Astrocyte of the spinal cord (primary cell): ENCODE measurements around the gene GABRR2.
A peak's percentile ranks its signal among the peaks of the same experiment; 100 is the strongest.

Experiments
- DNase-seq: peaks from one replicate; pipeline ENCODE4 v3.0.0; 2011; ENCODE audit warnings: low read depth, low spot score
- H3K4me3 ChIP-seq: 2 replicates; pipeline ENCODE4 v1.5.1; 2011; ENCODE audit warnings: low read depth, mild to moderate bottlenecking, low read length, moderate library complexity
- in situ Hi-C: cut with HindIII; loops from 2 replicates; pipeline ENCODE4 v1.10.0; 2017; ENCODE audit warnings: low sequenced_read_pairs
- TF ChIP-seq, protein P1 (sequence below): IDR thresholded peaks from 2 replicates; pipeline ENCODE4 v1.5.1; 2012; ENCODE audit warnings: low read depth, mild to moderate bottlenecking, low read length, inconsistent platforms

The GABRR2 gene

DNA sequence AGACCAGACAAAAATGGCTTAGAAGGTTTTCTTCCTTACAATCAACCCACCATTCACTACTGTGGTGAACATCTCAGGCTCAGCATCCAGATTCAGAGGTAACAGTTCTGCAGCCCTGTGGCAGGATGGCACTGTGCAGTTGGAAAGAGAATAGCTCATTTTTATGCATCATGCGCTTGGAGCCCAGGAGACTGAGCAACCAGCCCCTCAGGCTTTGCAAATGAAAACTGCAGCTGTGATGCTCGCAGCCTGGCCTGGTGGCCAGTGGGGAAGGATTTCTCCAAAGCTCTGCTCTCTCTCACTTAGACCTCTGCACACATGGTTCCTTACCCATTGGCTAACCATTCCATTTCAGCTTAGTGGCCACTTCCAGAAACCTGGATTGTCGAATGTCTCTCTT, 45.8 kb downstream of the GABRR2 start:
- no peak for DNase-seq
- TF ChIP-seq, protein P1, sequence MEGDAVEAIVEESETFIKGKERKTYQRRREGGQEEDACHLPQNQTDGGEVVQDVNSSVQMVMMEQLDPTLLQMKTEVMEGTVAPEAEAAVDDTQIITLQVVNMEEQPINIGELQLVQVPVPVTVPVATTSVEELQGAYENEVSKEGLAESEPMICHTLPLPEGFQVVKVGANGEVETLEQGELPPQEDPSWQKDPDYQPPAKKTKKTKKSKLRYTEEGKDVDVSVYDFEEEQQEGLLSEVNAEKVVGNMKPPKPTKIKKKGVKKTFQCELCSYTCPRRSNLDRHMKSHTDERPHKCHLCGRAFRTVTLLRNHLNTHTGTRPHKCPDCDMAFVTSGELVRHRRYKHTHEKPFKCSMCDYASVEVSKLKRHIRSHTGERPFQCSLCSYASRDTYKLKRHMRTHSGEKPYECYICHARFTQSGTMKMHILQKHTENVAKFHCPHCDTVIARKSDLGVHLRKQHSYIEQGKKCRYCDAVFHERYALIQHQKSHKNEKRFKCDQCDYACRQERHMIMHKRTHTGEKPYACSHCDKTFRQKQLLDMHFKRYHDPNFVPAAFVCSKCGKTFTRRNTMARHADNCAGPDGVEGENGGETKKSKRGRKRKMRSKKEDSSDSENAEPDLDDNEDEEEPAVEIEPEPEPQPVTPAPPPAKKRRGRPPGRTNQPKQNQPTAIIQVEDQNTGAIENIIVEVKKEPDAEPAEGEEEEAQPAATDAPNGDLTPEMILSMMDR = no peak
- no peak overlapping the region for H3K4me3 ChIP-seq
- in situ Hi-C loops = no loop called here

DNA sequence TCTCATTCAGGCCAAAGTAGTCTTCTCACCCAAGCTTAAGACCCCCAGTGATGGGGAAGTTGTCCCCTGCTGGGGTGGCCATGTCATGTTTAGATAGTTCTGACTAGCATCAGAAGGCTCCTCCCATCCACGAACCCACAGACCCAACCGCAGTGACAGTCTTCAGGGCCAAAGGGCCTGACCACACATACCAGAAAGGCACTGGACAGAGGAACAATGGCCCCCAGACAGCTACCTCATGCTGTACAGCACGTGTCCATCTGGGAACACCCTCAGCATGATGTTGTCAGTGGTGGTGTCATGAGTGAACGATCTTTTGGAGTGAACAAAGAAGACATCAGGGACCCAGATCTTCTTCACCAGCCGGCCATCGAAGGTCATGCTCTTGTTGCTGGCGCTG, 46.3 kb downstream of the GABRR2 start:
- H3K4me3 ChIP-seq = no peak overlapping the region

DNA sequence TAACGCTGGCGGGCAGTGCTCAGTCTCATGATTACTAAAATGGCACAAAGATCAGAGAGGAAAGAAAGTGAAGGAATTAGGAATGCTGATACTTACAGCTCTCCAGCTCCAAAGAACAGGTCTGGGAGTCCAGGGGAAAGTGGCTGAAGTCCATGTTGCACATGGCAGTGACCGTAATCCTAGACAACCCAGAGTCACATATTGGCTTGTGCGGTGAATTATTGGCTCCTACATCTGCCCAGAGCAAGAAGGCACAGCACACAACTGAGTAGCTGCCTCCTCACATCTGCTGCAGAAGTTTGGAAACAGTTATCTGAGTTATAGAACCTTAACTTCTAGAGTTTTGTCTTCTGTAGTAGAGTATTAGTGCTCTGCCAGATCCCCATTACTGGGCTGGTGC, 47.2 kb downstream of the GABRR2 start:
- no peak overlapping the region for H3K4me3 ChIP-seq
- no peak for DNase-seq
- in situ Hi-C loops = no loop called here
- TF ChIP-seq, protein P1 = no peak

More for the DNA sequence above, 46.3 kb downstream of the GABRR2 start:
- DNase-seq = peak; percentile 5
- in situ Hi-C loops = no loop called here
- TF ChIP-seq, protein P1 = no peak

DNA sequence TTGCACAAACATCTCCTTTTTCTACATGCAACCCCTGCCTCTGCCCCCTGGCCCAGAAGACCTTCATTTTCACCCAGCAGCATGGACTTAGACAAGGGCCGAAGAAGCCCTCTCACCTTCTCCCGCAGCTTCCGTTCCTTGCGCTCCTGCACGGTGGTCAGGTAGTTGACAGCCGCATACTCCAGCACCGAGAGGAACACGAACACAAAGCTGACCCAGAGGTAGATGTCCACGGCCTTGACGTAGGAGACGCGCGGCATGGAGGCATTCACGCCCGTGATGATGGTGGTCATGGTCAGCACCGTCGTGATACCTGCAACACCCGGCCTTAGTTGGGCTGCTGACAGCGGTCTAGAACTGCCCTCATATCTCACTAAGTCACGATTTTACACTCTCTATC, 50.8 kb downstream of the GABRR2 start:
- TF ChIP-seq, protein P1 = no peak
- no peak for DNase-seq
- H3K4me3 ChIP-seq = no peak overlapping the region
- in situ Hi-C loops = no loop called here

DNA sequence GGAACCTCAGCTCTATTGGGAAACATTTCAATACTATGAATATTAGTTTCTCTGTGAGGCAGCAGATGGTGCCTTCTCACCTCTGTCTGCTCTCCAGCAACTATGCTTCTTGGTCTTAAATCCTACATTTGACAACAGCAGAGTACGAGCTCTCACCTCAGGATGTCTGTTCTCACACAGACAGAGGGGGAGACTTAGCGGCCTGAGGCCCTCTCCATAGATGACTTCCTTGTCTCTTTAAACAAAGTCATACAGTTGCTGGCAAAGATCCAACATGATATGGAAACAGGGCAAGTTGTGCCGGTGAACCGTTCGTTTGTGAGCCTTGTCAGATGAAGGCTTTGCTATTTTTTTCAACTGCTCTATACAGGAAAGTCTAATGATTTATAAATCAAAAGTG, 54.3 kb downstream of the GABRR2 start:
- TF ChIP-seq, protein P1 = no peak
- H3K4me3 ChIP-seq = no peak overlapping the region
- in situ Hi-C loops = no loop called here
- DNase-seq = no peak

DNA sequence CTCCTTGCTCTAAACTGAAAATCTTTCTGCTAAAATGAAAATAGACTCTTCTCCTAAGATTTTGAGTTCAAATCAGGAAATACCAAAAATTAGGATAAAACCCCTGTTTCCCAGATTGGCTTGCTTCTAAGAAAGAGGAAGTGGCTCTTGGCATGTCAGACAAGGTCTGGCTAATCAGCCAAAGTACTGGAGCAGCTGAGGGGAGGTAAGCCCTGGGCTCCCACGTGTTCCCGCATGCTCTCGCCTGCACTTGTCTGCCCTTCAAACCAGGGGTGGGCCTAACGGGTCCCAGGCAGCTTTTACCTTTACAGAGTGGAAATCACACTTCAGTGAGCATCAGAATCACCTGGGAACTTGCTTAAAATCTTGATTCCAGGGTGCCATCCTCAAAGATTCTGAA, 54.8 kb downstream of the GABRR2 start:
- DNase-seq = no peak
- no peak overlapping the region for H3K4me3 ChIP-seq
- in situ Hi-C loops = no loop called here
- TF ChIP-seq, protein P1 = no peak

DNA sequence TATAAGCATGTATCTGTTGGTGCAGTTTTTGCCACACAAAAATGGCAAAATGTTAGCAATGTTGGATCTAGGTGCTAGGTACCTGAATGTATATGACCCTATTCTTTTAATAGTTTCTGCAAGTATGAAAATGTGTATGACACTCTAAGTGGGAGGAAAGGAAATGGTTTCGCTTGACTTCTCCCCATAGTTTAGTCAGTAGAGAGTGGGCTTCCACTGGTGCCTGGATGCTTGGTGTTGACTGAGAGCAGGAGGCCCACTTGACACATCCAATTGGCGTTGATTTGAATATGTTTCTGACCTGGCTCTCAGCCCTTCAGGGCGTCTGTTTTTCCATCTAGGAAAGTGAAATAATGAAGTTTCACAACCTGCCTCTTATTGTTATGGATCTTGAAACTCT, 56.2 kb downstream of the GABRR2 start:
- DNase-seq = no peak
- in situ Hi-C loops = no loop called here
- TF ChIP-seq, protein P1 = no peak
- H3K4me3 ChIP-seq = no peak overlapping the region
